Uterus (tissue), 4 donors: ENCODE data around the gene PTPRM. TPM values are rescaled to one million over a fixed set of nuclear protein-coding genes. Genes with fewer than 3 reads are reported as not detected.

Experiments used
- DNase-seq, 2 donors: peaks; one replicate each; pipeline ENCODE4 v3.0.0-alpha.2; 2019 to 2020
- H3K27ac ChIP-seq, 2 donors: fragments of 200-600 bp; sonication (generic); 1 replicate in 1 of 2; 2 replicates in 1 of 2; pipeline ENCODE4 v1.5.1; 2016 to 2018
- H3K27me3 ChIP-seq, 2 donors: fragments of 200-600 bp; sonication (generic); one replicate each; pipeline ENCODE4 v1.5.1; 2018 to 2019; ENCODE audit warnings: control low read depth in 1 of 2
- H3K36me3 ChIP-seq, 2 donors: fragments of 200-600 bp; sonication (generic); one replicate each; pipeline ENCODE4 v1.5.1; 2019; ENCODE audit warnings: control low read depth in 1 of 2
- H3K4me1 ChIP-seq, 2 donors: fragments of 200-600 bp; sonication (generic); one replicate each; pipeline ENCODE4 v1.5.1; 2018 to 2019; ENCODE audit warnings: control low read depth in 1 of 2
- H3K4me3 ChIP-seq, 2 donors: fragments of 200-600 bp; sonication (generic); 1 replicate in 1 of 2; 2 replicates in 1 of 2; pipeline ENCODE4 v1.5.1; 2018 to 2019; ENCODE audit warnings: mild to moderate bottlenecking in 1 of 2
- H3K9me3 ChIP-seq, 2 donors: fragments of 200-600 bp; sonication (generic); one replicate each; pipeline ENCODE4 v1.5.1; 2019; ENCODE audit warnings: control low read depth in 1 of 2
- CTCF ChIP-seq, 4 experiments: fragments of 200-600 bp in 2 of 4; fragments of 450-650 bp in 2 of 4; sonication (generic) in 2 of 4; IDR thresholded peaks; one replicate each; pipeline ENCODE4 v1.5.1; 2016 to 2019; ENCODE audit warnings: antibody characterized with exemption in 4 of 4, mild to moderate bottlenecking in 2 of 4, moderate library complexity in 1 of 4
- POLR2A ChIP-seq, 2 donors: fragments of 450-650 bp; IDR thresholded peaks; one replicate each; pipeline ENCODE4 v1.6.1; 2016; ENCODE audit warnings: antibody characterized with exemption in 2 of 2, mild to moderate bottlenecking in 1 of 2, moderate library complexity in 1 of 2
- intact Hi-C: fragments of 100-400 bp; cut with DNase I; formaldehyde crosslinking; loops from one replicate; pipeline ENCODE4 v1.15.1; 2023; ENCODE audit warnings: low total_unique reads
- total RNA-seq, 4 donors: library from RNA; depleted of rRNA in 3 of 4; stranded (reverse); fragments of >200 nt in 3 of 4; gene quantifications; one replicate each; pipeline versions ENCODE4 v1.1.0 to v1.2.4, GENCODE V29; 2014 to 2023
- donor health status: DM: yes; HTN: yes; CAD: no.

PTPRM gene
- total RNA-seq, 4 donors from 2014 or later, result 62.0 to 127 (median 85.7) TPM

- intact Hi-C loops, result no loop called here
- no peak for DNase-seq
- Histone ChIP-seq H3K4me1 (no peaks in the 10 kb centered on the region), H3K27me3 (no peaks in the 10 kb centered on the region), H3K36me3 (no peaks in the 10 kb centered on the region), H3K9me3 (no peaks in the 10 kb centered on the region), H3K4me3 (no peak overlapping the region), H3K27ac (no peak overlapping the region)
- no peak for TF ChIP-seq POLR2A (IDR thresholded peaks at IDR 0.05)
- no peak for TF ChIP-seq CTCF (IDR thresholded peaks at IDR 0.05)
Observed at GRCh38 chr18:7848054-7848412, 280.9 kb downstream of the PTPRM start.

GRCh38 chr18:7850446-7850845 lies 283.3 kb downstream of the PTPRM start:
- Histone ChIP-seq H3K36me3 (no peaks in the 10 kb centered on the region), H3K27ac (no peak overlapping the region), H3K4me1 (no peaks in the 10 kb centered on the region), H3K27me3 (no peaks in the 10 kb centered on the region), H3K9me3 (no peaks in the 10 kb centered on the region), H3K4me3 (no peak overlapping the region)
- intact Hi-C loops, result no loop called here
- DNase-seq, result no peak
- TF ChIP-seq CTCF (IDR thresholded peaks at IDR 0.05) (no peak), POLR2A (IDR thresholded peaks at IDR 0.05) (no peak)

- intact Hi-C loops, result no loop called here
- H3K27me3 ChIP-seq, result no peaks in the 10 kb centered on the region
- H3K27ac ChIP-seq, result no peak overlapping the region
- DNase-seq, result no peak
- H3K36me3 ChIP-seq, result no peaks in the 10 kb centered on the region
- no peaks in the 10 kb centered on the region for H3K9me3 ChIP-seq
- TF ChIP-seq CTCF (IDR thresholded peaks at IDR 0.05) (no peak), POLR2A (IDR thresholded peaks at IDR 0.05) (no peak)
- H3K4me1 ChIP-seq, result no peaks in the 10 kb centered on the region
- no peak overlapping the region for H3K4me3 ChIP-seq
Observed at GRCh38 chr18:7855028-7855427, 287.9 kb downstream of the PTPRM start.

- H3K27ac ChIP-seq, result no peak overlapping the region
Observed at GRCh38 chr18:7855671-7856070, 288.6 kb downstream of the PTPRM start.

GRCh38 chr18:7856116-7856515 lies 289.0 kb downstream of the PTPRM start:
- TF ChIP-seq POLR2A (IDR thresholded peaks at IDR 0.05) (no peak), CTCF (IDR thresholded peaks at IDR 0.05) (no peak)
- no peak overlapping the region for H3K27ac ChIP-seq
- intact Hi-C loops, result no loop called here
- no peaks in the 10 kb centered on the region for H3K9me3 ChIP-seq
- no peaks in the 10 kb centered on the region for H3K36me3 ChIP-seq
- DNase-seq, result no peak
- no peaks in the 10 kb centered on the region for H3K27me3 ChIP-seq
- no peak overlapping the region for H3K4me3 ChIP-seq
- no peaks in the 10 kb centered on the region for H3K4me1 ChIP-seq

More at GRCh38 chr18:7855671-7856070, 288.6 kb downstream of the PTPRM start:
- intact Hi-C loops, result no loop called here
- no peaks in the 10 kb centered on the region for H3K27me3 ChIP-seq
- DNase-seq, result no peak
- H3K36me3 ChIP-seq, result no peaks in the 10 kb centered on the region
- no peaks in the 10 kb centered on the region for H3K9me3 ChIP-seq
- no peaks in the 10 kb centered on the region for H3K4me1 ChIP-seq
- TF ChIP-seq CTCF (IDR thresholded peaks at IDR 0.05) (no peak), POLR2A (IDR thresholded peaks at IDR 0.05) (no peak)
- no peak overlapping the region for H3K4me3 ChIP-seq
